NOMO-1 (cell line): ENCODE measurements around the gene KRT74.

Experiments
- DNase-seq, 2 experiments: peaks; one replicate each; lab custom pipeline; 2025; ENCODE audit not compliant: unreplicated experiment in 2 of 2; lab: John Stamatoyannopoulos, UW

Gene KRT74

DNA sequence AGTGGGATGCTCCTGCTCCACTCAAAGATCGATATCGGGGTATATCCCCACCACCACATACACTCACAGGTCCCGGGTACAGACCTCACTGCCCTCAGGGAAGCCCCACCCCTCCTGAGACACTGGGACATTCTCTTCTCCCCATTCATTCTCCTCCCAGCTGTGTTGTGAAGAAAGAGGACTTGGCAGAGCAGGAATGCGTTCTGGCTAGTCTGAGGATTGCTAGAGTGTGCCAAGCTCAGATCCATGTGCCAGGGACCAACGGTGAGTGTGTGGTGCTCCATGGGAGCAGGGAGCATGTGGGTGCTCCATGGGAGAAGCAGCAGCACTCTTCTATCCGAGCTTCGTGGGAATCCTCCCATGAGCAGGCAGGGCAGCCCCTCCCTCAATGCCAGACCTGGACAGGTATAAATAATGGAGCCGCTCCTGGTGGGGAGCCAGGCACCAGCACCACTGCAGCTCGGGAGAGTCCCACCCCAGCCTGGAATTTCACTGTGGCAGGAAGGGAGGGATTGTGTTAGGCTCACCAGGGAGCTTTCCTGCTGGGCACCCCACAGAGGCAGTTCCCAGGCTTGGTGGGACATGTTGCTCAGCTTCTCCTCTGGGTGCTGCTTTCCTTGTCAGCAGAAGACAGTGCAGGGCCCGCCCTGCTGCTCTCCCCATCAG, 51.2 kb downstream of the KRT74 start:
- DNase-seq: no peak

DNA sequence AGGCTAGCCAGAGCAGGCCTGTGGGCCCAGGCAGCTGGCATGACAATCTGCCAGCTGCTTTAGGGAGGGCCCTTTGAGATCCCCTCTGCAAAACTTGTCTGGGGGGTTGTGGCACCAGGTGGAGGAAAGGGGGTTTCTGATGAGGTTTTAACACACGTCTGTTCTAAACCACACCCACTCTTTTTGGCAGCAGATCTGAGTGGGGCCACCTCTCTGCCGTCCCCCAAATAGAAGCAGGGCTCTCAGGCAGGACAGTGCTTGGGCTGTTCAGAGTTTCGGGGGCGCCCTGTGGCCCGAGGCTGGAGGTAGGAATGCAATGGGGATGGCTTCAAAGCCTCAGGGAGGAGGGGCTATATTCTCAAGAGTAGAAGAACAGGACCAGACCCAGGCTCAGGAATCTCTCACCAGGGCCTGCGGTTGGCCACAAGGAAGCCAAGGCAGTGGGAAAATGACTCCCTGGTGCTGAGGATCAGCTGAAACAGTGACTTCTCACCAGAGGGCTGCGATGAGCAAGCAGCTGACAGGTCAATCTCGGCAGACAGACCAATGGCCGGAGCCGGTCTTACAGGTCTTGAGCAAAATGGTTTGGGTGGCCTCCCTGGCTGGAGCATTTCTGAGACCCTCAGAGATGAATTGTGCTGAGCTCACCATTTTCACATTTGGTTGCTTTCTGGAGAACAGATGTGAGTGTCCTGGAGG, 51.9 kb downstream of the KRT74 start:
- no peak for DNase-seq

DNA sequence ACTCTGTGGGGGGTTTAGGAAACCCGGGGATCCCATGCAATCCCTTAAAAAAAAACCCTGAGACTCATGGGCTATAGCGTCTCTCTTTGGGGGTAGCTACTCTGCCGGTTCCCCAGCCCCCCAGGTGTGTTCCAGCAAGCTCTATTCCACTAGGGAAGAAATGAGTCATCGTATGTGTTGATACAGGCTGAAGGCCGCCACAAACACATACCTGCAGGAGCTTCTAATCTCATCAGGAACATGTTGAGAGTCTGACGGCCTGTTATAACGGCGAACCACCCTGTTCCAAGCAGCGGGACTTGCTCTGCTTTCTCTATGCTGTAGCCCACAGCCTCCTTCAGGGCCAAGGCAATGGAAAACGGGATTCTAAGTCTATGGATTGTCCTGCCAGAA, 52.5 kb downstream of the KRT74 start:
- DNase-seq: no peak

GRCh38 chr12:52519826-52520662, 53.6 kb downstream of the KRT74 start, which contains the start of gene KRT5:
KRT5 (minus strand) TSS chr12:52520394; CDS start chr12:52520296, 98 bp downstream.
- DNase-seq: no peak

DNA sequence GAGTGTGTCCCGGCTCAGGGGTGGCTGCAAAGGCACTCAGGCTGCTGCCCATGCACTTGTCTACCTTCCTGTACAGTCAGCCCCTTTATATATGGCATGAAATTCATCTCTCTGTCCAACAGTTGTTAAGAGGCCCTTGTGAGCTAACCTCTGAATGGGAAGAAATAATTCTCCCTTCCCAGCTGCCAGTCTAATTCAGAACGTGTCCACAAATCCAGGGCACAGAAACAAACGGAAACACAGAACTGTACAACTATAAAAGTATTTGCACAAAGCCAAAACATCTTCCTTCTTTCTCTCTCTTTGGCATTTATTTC, 54.3 kb downstream of the KRT74 start:
- DNase-seq: no peak

- no peak for DNase-seq
Observed at GRCh38 chr12:52518574-52519386, 54.9 kb downstream of the KRT74 start.

- DNase-seq: no peak
Observed at GRCh38 chr12:52517888-52518287, 55.8 kb downstream of the KRT74 start.

GRCh38 chr12:52517005-52517835, 56.4 kb downstream of the KRT74 start:
- no peak for DNase-seq

DNA sequence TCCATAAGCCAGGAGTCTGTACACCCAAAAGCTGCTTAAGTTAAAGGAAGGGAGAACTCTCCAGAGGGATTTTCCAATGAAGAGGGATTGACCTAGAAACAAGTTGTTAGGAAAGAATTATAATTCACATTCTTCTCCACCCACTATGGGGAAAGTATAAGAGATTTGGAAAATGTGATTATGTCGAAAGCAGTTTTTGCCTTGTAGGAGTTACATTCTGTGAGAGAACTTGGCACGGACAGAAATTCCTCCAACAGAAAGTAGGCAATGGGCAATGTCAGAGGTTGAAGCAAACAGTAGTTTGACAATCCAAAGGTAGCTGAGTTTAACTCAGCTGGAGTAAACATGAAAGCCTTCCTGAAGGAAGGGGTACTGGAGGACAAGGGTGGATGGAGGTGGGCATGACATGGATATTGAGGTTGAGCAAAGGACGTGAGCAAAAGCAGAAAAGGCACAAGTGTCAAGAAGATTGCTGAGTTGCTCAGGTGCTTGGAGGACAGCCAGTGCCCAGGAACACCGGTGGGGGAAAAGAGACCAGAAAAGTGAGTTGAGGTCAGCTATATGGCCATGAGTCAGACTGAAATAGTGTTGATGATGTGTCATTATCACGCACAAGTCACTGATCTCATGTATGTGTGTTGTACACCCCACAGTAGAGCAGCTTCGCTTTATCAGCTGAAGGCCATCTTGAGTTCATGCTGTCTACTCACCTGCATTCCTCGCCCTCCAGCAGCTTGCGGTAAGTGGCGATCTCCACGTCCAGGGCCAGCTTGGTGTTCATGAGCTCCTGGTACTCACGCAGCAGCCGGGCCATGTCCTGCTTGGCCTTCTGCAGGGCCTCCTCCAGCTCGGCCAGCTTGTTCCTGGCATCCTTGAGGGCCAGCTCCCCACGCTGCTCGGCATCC, 57.5 kb downstream of the KRT74 start:
- no peak for DNase-seq
